ENCODE data around the gene MAL. TPM values are rescaled to one million over a fixed set of nuclear protein-coding genes. Genes with fewer than 3 reads are reported as not detected.

MAL gene
- total and polyA plus RNA-seq, 2 of the 13 experiments (the other 11 are each of a cell fraction or from before 2014, with no cell fraction given), result not detected

DNA sequence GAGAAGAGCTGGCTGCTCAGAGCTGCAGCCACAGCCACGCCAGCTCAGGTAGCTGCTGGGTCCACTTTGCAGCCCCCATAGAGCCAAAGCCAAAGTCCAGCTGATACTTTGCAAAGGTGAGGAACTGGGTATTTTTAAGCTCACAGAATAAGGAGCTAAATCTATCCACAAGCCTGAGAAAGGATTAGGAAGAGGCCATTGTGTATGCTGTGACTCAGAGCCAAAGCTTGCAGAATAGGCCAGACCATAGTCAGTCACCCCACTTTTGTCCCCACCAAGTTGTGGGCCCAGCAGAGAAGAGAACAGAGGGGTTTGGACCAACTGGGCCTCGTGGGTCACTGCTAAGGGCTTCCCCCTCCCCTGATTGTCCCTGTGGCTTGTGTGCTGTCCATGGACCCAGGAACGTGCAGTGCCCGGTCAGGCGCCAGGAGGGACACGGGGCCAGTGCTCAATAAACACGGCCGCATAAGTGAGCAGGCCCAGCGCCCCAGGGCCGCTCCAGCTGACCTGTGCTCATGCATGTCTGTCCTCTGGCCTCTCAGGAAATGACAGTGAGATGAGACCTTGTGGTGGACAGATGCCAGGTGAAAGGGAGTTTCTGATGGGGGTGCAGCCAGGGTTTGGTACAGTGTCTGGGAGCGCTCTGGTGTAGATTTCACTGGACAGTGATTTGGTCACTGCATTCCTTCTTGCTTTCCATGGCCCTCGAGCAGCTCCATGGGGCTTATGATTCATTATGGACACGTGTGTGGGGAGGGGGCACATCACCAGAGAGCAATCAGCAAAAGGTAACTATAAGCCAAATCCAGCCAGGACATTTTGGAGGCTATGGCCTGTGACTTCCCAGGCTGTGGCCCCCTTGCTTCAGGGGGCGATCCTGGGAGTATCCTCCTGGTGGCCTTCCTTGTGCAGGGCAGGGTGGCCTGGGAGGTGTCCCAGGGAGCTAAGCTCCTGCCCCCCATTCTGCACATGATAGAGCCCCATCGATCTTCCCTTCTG is 31.3 kb downstream of the MAL start (continued):
- TF ChIP-seq, protein P1, sequence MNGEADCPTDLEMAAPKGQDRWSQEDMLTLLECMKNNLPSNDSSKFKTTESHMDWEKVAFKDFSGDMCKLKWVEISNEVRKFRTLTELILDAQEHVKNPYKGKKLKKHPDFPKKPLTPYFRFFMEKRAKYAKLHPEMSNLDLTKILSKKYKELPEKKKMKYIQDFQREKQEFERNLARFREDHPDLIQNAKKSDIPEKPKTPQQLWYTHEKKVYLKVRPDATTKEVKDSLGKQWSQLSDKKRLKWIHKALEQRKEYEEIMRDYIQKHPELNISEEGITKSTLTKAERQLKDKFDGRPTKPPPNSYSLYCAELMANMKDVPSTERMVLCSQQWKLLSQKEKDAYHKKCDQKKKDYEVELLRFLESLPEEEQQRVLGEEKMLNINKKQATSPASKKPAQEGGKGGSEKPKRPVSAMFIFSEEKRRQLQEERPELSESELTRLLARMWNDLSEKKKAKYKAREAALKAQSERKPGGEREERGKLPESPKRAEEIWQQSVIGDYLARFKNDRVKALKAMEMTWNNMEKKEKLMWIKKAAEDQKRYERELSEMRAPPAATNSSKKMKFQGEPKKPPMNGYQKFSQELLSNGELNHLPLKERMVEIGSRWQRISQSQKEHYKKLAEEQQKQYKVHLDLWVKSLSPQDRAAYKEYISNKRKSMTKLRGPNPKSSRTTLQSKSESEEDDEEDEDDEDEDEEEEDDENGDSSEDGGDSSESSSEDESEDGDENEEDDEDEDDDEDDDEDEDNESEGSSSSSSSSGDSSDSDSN (CRISPR knock-in tag; IDR thresholded peaks at IDR 0.05), result peak; percentile 27
- TF ChIP-seq, protein P2, sequence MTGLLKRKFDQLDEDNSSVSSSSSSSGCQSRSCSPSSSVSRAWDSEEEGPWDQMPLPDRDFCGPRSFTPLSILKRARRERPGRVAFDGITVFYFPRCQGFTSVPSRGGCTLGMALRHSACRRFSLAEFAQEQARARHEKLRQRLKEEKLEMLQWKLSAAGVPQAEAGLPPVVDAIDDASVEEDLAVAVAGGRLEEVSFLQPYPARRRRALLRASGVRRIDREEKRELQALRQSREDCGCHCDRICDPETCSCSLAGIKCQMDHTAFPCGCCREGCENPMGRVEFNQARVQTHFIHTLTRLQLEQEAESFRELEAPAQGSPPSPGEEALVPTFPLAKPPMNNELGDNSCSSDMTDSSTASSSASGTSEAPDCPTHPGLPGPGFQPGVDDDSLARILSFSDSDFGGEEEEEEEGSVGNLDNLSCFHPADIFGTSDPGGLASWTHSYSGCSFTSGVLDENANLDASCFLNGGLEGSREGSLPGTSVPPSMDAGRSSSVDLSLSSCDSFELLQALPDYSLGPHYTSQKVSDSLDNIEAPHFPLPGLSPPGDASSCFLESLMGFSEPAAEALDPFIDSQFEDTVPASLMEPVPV (CRISPR knock-in tag; IDR thresholded peaks at IDR 0.05), result no peak
- TF ChIP-seq RBM39 (IDR thresholded peaks at IDR 0.05; ENCODE audit: low read depth, low read length, poor library complexity, severe bottlenecking) (no peak), KDM2A (CRISPR knock-in tag; IDR thresholded peaks at IDR 0.05; ENCODE audit: borderline replicate concordance, low read depth) (0 out of 2 replicates have a peak, but pooled peaks have one; percentile 22), MAF1 (CRISPR knock-in tag; IDR thresholded peaks at IDR 0.05; ENCODE audit: borderline replicate concordance) (no peak), MXI1 (IDR thresholded peaks at IDR 0.05; ENCODE audit: borderline replicate concordance, low read depth, low read length) (no peak), MIER3 (CRISPR knock-in tag; IDR thresholded peaks at IDR 0.05; ENCODE audit: borderline replicate concordance) (no peak), DR1 (CRISPR knock-in tag; IDR thresholded peaks at IDR 0.05) (peak; percentile 26; the same call in 1 of the 2 replicates), ZNF121 (CRISPR knock-in tag; IDR thresholded peaks at IDR 0.05) (no peak), SAP130 (CRISPR knock-in tag; IDR thresholded peaks at IDR 0.05; ENCODE audit: low read depth) (peak; percentile 56; the same call in 1 of the 2 replicates), ZSCAN29 (CRISPR knock-in tag; conservative IDR thresholded peaks at IDR 0.05) (0 out of 2 replicates have a peak, but pooled peaks have one; percentile 29), CBX2 (IDR thresholded peaks at IDR 0.05; ENCODE audit: low read depth, low read length) (peak; percentile 53; the same call in 1 of the 2 replicates), CBX2 (CRISPR knock-in tag; IDR thresholded peaks at IDR 0.05; ENCODE audit: low read depth) (0 out of 2 replicates have a peak, but pooled peaks have one; percentile 43), CENPT (CRISPR knock-in tag; IDR thresholded peaks at IDR 0.05; ENCODE audit: low read depth) (no peak), TAF15 (IDR thresholded peaks at IDR 0.05; ENCODE audit: low read depth, low read length, poor library complexity, severe bottlenecking) (no peak), TGIF2 (CRISPR knock-in tag; IDR thresholded peaks at IDR 0.05) (peak; percentile 56; the same call in 1 of the 2 replicates), ZMYM3 (CRISPR knock-in tag; IDR thresholded peaks at IDR 0.05) (no peak), ZNF790 (CRISPR knock-in tag; IDR thresholded peaks at IDR 0.05; ENCODE audit: borderline replicate concordance) (no peak)
- TF ChIP-seq, protein P3, sequence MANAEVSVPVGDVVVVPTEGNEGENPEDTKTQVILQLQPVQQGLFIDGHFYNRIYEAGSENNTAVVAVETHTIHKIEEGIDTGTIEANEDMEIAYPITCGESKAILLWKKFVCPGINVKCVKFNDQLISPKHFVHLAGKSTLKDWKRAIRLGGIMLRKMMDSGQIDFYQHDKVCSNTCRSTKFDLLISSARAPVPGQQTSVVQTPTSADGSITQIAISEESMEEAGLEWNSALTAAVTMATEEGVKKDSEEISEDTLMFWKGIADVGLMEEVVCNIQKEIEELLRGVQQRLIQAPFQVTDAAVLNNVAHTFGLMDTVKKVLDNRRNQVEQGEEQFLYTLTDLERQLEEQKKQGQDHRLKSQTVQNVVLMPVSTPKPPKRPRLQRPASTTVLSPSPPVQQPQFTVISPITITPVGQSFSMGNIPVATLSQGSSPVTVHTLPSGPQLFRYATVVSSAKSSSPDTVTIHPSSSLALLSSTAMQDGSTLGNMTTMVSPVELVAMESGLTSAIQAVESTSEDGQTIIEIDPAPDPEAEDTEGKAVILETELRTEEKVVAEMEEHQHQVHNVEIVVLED (CRISPR knock-in tag; IDR thresholded peaks at IDR 0.05; ENCODE audit: borderline replicate concordance), result peak; percentile 7; the same call in 1 of the 2 replicates
- TF ChIP-seq, protein P4, sequence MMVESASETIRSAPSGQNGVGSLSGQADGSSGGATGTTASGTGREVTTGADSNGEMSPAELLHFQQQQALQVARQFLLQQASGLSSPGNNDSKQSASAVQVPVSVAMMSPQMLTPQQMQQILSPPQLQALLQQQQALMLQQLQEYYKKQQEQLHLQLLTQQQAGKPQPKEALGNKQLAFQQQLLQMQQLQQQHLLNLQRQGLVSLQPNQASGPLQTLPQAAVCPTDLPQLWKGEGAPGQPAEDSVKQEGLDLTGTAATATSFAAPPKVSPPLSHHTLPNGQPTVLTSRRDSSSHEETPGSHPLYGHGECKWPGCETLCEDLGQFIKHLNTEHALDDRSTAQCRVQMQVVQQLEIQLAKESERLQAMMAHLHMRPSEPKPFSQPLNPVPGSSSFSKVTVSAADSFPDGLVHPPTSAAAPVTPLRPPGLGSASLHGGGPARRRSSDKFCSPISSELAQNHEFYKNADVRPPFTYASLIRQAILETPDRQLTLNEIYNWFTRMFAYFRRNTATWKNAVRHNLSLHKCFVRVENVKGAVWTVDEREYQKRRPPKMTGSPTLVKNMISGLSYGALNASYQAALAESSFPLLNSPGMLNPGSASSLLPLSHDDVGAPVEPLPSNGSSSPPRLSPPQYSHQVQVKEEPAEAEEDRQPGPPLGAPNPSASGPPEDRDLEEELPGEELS (CRISPR knock-in tag; IDR thresholded peaks at IDR 0.05), result 0 out of 2 replicates have a peak, but pooled peaks have one; percentile 13

Data from HepG2 (cell line).